ENCODE measurements around the gene GON7.

Gene GON7, protein sequence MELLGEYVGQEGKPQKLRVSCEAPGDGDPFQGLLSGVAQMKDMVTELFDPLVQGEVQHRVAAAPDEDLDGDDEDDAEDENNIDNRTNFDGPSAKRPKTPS

GRCh38 chr14:93206793-93207467 is at the start of gene GON7, which contains the start of gene UBR7:
TSS of gene GON7 (minus strand) at chr14:93207065. CDS start at chr14:93207037, 28 bp downstream.
TSS of gene UBR7 (plus strand) at chr14:93207256. CDS start at chr14:93207292, 36 bp downstream.
- Mint-ChIP-seq H3K4me3 (peak within 1 kb of the TSS; percentile 83 to 100 (median 98)), H3K27me3 (ENCODE audit: low read depth) (no peaks in the 10 kb centered on the region), H3K9me3 (no peaks in the 10 kb centered on the region), H3K4me1 (peaks cover 20% of the 10 kb centered on the region), H3K27ac (peak within 1 kb of the TSS; percentile 6 to 72 (median 61)), H3K36me3 (ENCODE audit: low read depth) (peaks cover 11% of the 10 kb centered on the region)
- TF ChIP-seq, protein P1, sequence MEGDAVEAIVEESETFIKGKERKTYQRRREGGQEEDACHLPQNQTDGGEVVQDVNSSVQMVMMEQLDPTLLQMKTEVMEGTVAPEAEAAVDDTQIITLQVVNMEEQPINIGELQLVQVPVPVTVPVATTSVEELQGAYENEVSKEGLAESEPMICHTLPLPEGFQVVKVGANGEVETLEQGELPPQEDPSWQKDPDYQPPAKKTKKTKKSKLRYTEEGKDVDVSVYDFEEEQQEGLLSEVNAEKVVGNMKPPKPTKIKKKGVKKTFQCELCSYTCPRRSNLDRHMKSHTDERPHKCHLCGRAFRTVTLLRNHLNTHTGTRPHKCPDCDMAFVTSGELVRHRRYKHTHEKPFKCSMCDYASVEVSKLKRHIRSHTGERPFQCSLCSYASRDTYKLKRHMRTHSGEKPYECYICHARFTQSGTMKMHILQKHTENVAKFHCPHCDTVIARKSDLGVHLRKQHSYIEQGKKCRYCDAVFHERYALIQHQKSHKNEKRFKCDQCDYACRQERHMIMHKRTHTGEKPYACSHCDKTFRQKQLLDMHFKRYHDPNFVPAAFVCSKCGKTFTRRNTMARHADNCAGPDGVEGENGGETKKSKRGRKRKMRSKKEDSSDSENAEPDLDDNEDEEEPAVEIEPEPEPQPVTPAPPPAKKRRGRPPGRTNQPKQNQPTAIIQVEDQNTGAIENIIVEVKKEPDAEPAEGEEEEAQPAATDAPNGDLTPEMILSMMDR (IDR thresholded peaks at IDR 0.05; ENCODE audit: unreplicated experiment in 3 of 3): peak in 2 of 3 experiments; percentile 0 to 6

DNA sequence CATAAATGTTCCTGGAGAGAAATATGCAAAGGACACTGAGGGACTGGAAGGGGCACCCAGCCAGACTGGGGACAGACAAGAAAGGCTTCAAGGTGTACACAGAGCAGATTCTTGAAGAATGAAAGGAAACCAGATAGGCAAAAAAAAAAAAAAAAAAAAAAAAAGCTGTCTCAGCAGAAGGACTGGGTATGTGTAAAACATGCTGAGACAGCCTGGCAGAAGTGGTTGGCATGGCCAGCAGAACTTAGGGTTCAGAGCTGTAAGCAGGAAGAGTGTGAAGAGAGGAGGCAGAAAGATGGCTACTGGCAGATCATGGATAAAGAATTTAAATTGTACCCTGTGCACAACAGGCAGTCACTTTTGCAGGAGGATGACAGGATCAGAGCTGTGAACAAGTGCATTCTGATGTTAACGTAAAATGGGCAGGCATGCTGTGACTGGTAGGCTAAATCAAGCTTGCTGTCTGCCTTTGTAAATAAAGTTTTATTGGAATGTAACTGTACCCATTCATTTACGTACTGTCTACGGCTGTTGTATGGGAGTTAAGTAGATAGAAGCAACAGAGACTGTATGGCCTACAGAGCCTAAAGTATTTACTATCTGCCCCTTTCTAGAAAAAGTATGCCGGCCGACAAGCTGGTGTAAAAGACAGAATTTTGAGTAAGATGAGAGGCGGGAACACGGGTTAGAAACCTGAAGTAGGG is 42.4 kb upstream of the GON7 start:
- no peaks in the 10 kb centered on the region for H3K27me3 Mint-ChIP-seq (ENCODE audit: low read depth)
- no peaks in the 10 kb centered on the region for H3K9me3 Mint-ChIP-seq
- no peaks in the 10 kb centered on the region for H3K4me1 Mint-ChIP-seq
- TF ChIP-seq, protein P1 (IDR thresholded peaks at IDR 0.05; ENCODE audit: unreplicated experiment in 3 of 3): no peak
- H3K36me3 Mint-ChIP-seq (ENCODE audit: low read depth): peaks cover 61% of the 10 kb centered on the region
- no peak overlapping the region for H3K27ac Mint-ChIP-seq
- no peak overlapping the region for H3K4me3 Mint-ChIP-seq

- no peaks in the 10 kb centered on the region for H3K27me3 Mint-ChIP-seq (ENCODE audit: low read depth)
- no peaks in the 10 kb centered on the region for H3K4me1 Mint-ChIP-seq
- TF ChIP-seq, protein P1 (IDR thresholded peaks at IDR 0.05; ENCODE audit: unreplicated experiment in 3 of 3): no peak
- no peak overlapping the region for H3K4me3 Mint-ChIP-seq
- H3K9me3 Mint-ChIP-seq: no peaks in the 10 kb centered on the region
- peaks cover 72% of the 10 kb centered on the region for H3K36me3 Mint-ChIP-seq (ENCODE audit: low read depth)
- no peak overlapping the region for H3K27ac Mint-ChIP-seq
Observed at GRCh38 chr14:93246534-93246933, 39.7 kb upstream of the GON7 start.

- H3K36me3 Mint-ChIP-seq (ENCODE audit: low read depth): peaks cover 68% of the 10 kb centered on the region
- H3K27me3 Mint-ChIP-seq (ENCODE audit: low read depth): no peaks in the 10 kb centered on the region
- no peak overlapping the region for H3K4me3 Mint-ChIP-seq
- H3K9me3 Mint-ChIP-seq: no peaks in the 10 kb centered on the region
- no peak overlapping the region for H3K27ac Mint-ChIP-seq
- TF ChIP-seq, protein P1 (IDR thresholded peaks at IDR 0.05; ENCODE audit: unreplicated experiment in 3 of 3): no peak
- no peaks in the 10 kb centered on the region for H3K4me1 Mint-ChIP-seq
Observed at GRCh38 chr14:93245764-93246420, 39.0 kb upstream of the GON7 start.

DNA sequence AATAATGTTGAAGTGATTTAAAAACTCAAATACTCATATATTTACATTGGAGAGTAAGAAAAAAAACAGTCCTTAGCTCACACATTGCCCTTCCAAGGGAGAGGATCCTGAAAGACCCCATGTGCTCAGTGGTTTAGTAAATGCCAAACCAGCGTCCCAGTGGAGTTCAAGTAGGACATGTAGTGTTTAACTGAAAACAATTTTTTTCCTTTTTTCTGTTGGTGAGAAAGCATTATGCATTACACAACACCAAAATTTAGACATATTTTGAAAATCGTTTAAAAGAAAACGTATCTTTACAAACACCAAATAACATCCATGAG is 33.8 kb upstream of the GON7 start:
- no peaks in the 10 kb centered on the region for H3K27me3 Mint-ChIP-seq (ENCODE audit: low read depth)
- peaks cover 35% of the 10 kb centered on the region for H3K36me3 Mint-ChIP-seq (ENCODE audit: low read depth)
- H3K9me3 Mint-ChIP-seq: no peaks in the 10 kb centered on the region

More for the DNA sequence above, 33.8 kb upstream of the GON7 start:
- TF ChIP-seq, protein P1 (IDR thresholded peaks at IDR 0.05; ENCODE audit: unreplicated experiment in 3 of 3): no peak
- Mint-ChIP-seq H3K27ac (no peak overlapping the region), H3K4me3 (no peak overlapping the region), H3K4me1 (no peaks in the 10 kb centered on the region)

Measured in nephron (organoid).